ENCODE results near the gene CRACDL.

Gene CRACDL

GRCh38 chr2:98769114-98769476 lies 166.9 kb downstream of the CRACDL start:
- Histone ChIP-seq H3K4me1 (ENCODE audit: control insufficient read depth, insufficient read depth, low read length) (peaks cover 1% of the 10 kb centered on the region; the same call in 1 of the 2 replicates), H3K27ac (ENCODE audit: low read depth, low read length) (no peak overlapping the region), H3K9ac (ENCODE audit: low read depth, low read length) (no peak overlapping the region), H3K4me3 (ENCODE audit: low read depth, low read length) (no peak overlapping the region), H3K9me3 (ENCODE audit: control insufficient read depth, insufficient read depth, low read length) (no peaks in the 10 kb centered on the region), H3K36me3 (ENCODE audit: control insufficient read depth, insufficient read depth, low read length) (no peaks in the 10 kb centered on the region), H3K27me3 (ENCODE audit: control insufficient read depth, insufficient read depth, low read length) (no peaks in the 10 kb centered on the region)

- no peaks in the 10 kb centered on the region for H3K9me3 ChIP-seq (ENCODE audit: control insufficient read depth, insufficient read depth, low read length)
- H3K27me3 ChIP-seq (ENCODE audit: control insufficient read depth, insufficient read depth, low read length), result no peaks in the 10 kb centered on the region
- H3K36me3 ChIP-seq (ENCODE audit: control insufficient read depth, insufficient read depth, low read length), result no peaks in the 10 kb centered on the region
- H3K4me3 ChIP-seq (ENCODE audit: low read depth, low read length), result no peak overlapping the region
- H3K4me1 ChIP-seq (ENCODE audit: control insufficient read depth, insufficient read depth, low read length), result no peaks in the 10 kb centered on the region
- H3K9ac ChIP-seq (ENCODE audit: low read depth, low read length), result no peak overlapping the region
- H3K27ac ChIP-seq (ENCODE audit: low read depth, low read length), result no peak overlapping the region
Measured at GRCh38 chr2:98768384-98769113, 167.5 kb downstream of the CRACDL start.

GRCh38 chr2:98764499-98764898 lies 171.5 kb downstream of the CRACDL start:
- no peaks in the 10 kb centered on the region for H3K36me3 ChIP-seq (ENCODE audit: control insufficient read depth, insufficient read depth, low read length)
- H3K27me3 ChIP-seq (ENCODE audit: control insufficient read depth, insufficient read depth, low read length), result no peaks in the 10 kb centered on the region
- H3K9me3 ChIP-seq (ENCODE audit: control insufficient read depth, insufficient read depth, low read length), result no peaks in the 10 kb centered on the region
- no peak overlapping the region for H3K9ac ChIP-seq (ENCODE audit: low read depth, low read length)
- no peaks in the 10 kb centered on the region for H3K4me1 ChIP-seq (ENCODE audit: control insufficient read depth, insufficient read depth, low read length)
- H3K27ac ChIP-seq (ENCODE audit: low read depth, low read length), result no peak overlapping the region
- H3K4me3 ChIP-seq (ENCODE audit: low read depth, low read length), result no peak overlapping the region

- Histone ChIP-seq H3K9ac (ENCODE audit: low read depth, low read length) (no peak overlapping the region), H3K4me3 (ENCODE audit: low read depth, low read length) (no peak overlapping the region), H3K27ac (ENCODE audit: low read depth, low read length) (no peak overlapping the region), H3K4me1 (ENCODE audit: control insufficient read depth, insufficient read depth, low read length) (no peaks in the 10 kb centered on the region), H3K9me3 (ENCODE audit: control insufficient read depth, insufficient read depth, low read length) (no peaks in the 10 kb centered on the region), H3K36me3 (ENCODE audit: control insufficient read depth, insufficient read depth, low read length) (no peaks in the 10 kb centered on the region), H3K27me3 (ENCODE audit: control insufficient read depth, insufficient read depth, low read length) (no peaks in the 10 kb centered on the region)
Measured at GRCh38 chr2:98763209-98763951, 172.6 kb downstream of the CRACDL start.

GRCh38 chr2:98761909-98762308 lies 174.1 kb downstream of the CRACDL start:
- no peaks in the 10 kb centered on the region for H3K4me1 ChIP-seq (ENCODE audit: control insufficient read depth, insufficient read depth, low read length)
- H3K27me3 ChIP-seq (ENCODE audit: control insufficient read depth, insufficient read depth, low read length), result no peaks in the 10 kb centered on the region
- no peaks in the 10 kb centered on the region for H3K36me3 ChIP-seq (ENCODE audit: control insufficient read depth, insufficient read depth, low read length)
- no peak overlapping the region for H3K4me3 ChIP-seq (ENCODE audit: low read depth, low read length)
- H3K9me3 ChIP-seq (ENCODE audit: control insufficient read depth, insufficient read depth, low read length), result no peaks in the 10 kb centered on the region
- H3K27ac ChIP-seq (ENCODE audit: low read depth, low read length), result no peak overlapping the region
- H3K9ac ChIP-seq (ENCODE audit: low read depth, low read length), result no peak overlapping the region

GRCh38 chr2:98761267-98761781 lies 174.7 kb downstream of the CRACDL start:
- Histone ChIP-seq H3K36me3 (ENCODE audit: control insufficient read depth, insufficient read depth, low read length) (no peaks in the 10 kb centered on the region), H3K27me3 (ENCODE audit: control insufficient read depth, insufficient read depth, low read length) (no peaks in the 10 kb centered on the region), H3K9me3 (ENCODE audit: control insufficient read depth, insufficient read depth, low read length) (no peaks in the 10 kb centered on the region), H3K9ac (ENCODE audit: low read depth, low read length) (no peak overlapping the region), H3K27ac (ENCODE audit: low read depth, low read length) (no peak overlapping the region), H3K4me3 (ENCODE audit: low read depth, low read length) (no peak overlapping the region), H3K4me1 (ENCODE audit: control insufficient read depth, insufficient read depth, low read length) (no peaks in the 10 kb centered on the region)

- Histone ChIP-seq H3K27me3 (ENCODE audit: control insufficient read depth, insufficient read depth, low read length) (no peaks in the 10 kb centered on the region), H3K4me1 (ENCODE audit: control insufficient read depth, insufficient read depth, low read length) (no peaks in the 10 kb centered on the region), H3K36me3 (ENCODE audit: control insufficient read depth, insufficient read depth, low read length) (no peaks in the 10 kb centered on the region), H3K9me3 (ENCODE audit: control insufficient read depth, insufficient read depth, low read length) (no peaks in the 10 kb centered on the region), H3K4me3 (ENCODE audit: low read depth, low read length) (no peak overlapping the region), H3K9ac (ENCODE audit: low read depth, low read length) (no peak overlapping the region), H3K27ac (ENCODE audit: low read depth, low read length) (no peak overlapping the region)
Measured at GRCh38 chr2:98759827-98760625, 176.0 kb downstream of the CRACDL start.

- Histone ChIP-seq H3K4me3 (ENCODE audit: low read depth, low read length) (no peak overlapping the region), H3K9me3 (ENCODE audit: control insufficient read depth, insufficient read depth, low read length) (no peaks in the 10 kb centered on the region), H3K9ac (ENCODE audit: low read depth, low read length) (no peak overlapping the region), H3K36me3 (ENCODE audit: control insufficient read depth, insufficient read depth, low read length) (no peaks in the 10 kb centered on the region), H3K4me1 (ENCODE audit: control insufficient read depth, insufficient read depth, low read length) (no peaks in the 10 kb centered on the region), H3K27me3 (ENCODE audit: control insufficient read depth, insufficient read depth, low read length) (no peaks in the 10 kb centered on the region), H3K27ac (ENCODE audit: low read depth, low read length) (no peak overlapping the region)
Measured at GRCh38 chr2:98759338-98759737, 176.7 kb downstream of the CRACDL start.

- Histone ChIP-seq H3K27me3 (ENCODE audit: control insufficient read depth, insufficient read depth, low read length) (no peaks in the 10 kb centered on the region), H3K9ac (ENCODE audit: low read depth, low read length) (no peak overlapping the region), H3K9me3 (ENCODE audit: control insufficient read depth, insufficient read depth, low read length) (no peaks in the 10 kb centered on the region), H3K27ac (ENCODE audit: low read depth, low read length) (no peak overlapping the region), H3K4me3 (ENCODE audit: low read depth, low read length) (no peak overlapping the region), H3K4me1 (ENCODE audit: control insufficient read depth, insufficient read depth, low read length) (no peaks in the 10 kb centered on the region), H3K36me3 (ENCODE audit: control insufficient read depth, insufficient read depth, low read length) (no peaks in the 10 kb centered on the region)
Measured at GRCh38 chr2:98757904-98758421, 178.1 kb downstream of the CRACDL start.

- Histone ChIP-seq H3K27me3 (ENCODE audit: control insufficient read depth, insufficient read depth, low read length) (no peaks in the 10 kb centered on the region), H3K4me3 (ENCODE audit: low read depth, low read length) (no peak overlapping the region), H3K36me3 (ENCODE audit: control insufficient read depth, insufficient read depth, low read length) (no peaks in the 10 kb centered on the region), H3K9ac (ENCODE audit: low read depth, low read length) (no peak overlapping the region), H3K27ac (ENCODE audit: low read depth, low read length) (no peak overlapping the region), H3K9me3 (ENCODE audit: control insufficient read depth, insufficient read depth, low read length) (no peaks in the 10 kb centered on the region), H3K4me1 (ENCODE audit: control insufficient read depth, insufficient read depth, low read length) (no peaks in the 10 kb centered on the region)
Measured at GRCh38 chr2:98753801-98754200, 182.2 kb downstream of the CRACDL start.
